ENCODE data around the gene C2orf78. TPM values are rescaled to one million over a fixed set of nuclear protein-coding genes. Genes with fewer than 3 reads are reported as not detected.

The C2orf78 gene
- total and polyA plus RNA-seq, 9 of the 15 experiments (the other 6 are each of a cell fraction or from before 2014, with no cell fraction given), result 0.04 to 0.28 (median 0.20) TPM

DNA sequence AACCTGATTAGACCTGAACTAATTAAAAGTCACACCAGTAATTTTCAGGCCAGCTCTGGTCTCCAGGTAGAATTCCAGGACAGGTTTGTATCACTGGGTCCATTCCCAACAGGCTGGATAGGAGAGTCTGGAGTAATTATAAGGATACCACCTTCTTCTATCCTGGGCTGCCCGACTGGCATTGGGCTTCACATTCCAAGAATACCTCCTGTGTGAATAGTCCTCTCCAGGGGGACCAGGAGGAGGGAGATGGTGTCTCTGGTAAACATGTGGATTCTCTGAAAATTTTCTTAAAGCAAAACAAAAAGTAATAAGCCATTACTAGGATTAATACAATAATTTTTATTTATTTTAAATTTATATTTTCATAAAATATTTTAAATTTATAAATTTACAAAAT is 21.4 kb upstream of the C2orf78 start:
- peaks cover 67% of the 10 kb centered on the region for H3K36me3 ChIP-seq (ENCODE audit: control insufficient read depth, insufficient read depth, low read length)
- ATAC-seq (no peak), FAIRE-seq (no peak), DNase-seq (ENCODE audit: extremely low read depth in 1 of 4, low spot score in 3 of 4) (no peak)
- TF ChIP-seq ZNF282 (CRISPR knock-in tag; IDR thresholded peaks at IDR 0.05) (no peak), VEZF1 (CRISPR knock-in tag; IDR thresholded peaks at IDR 0.05) (no peak), MBD1 (CRISPR knock-in tag; IDR thresholded peaks at IDR 0.05) (no peak), KLF10 (CRISPR knock-in tag; IDR thresholded peaks at IDR 0.05) (no peak)
- TF ChIP-seq, protein P1, sequence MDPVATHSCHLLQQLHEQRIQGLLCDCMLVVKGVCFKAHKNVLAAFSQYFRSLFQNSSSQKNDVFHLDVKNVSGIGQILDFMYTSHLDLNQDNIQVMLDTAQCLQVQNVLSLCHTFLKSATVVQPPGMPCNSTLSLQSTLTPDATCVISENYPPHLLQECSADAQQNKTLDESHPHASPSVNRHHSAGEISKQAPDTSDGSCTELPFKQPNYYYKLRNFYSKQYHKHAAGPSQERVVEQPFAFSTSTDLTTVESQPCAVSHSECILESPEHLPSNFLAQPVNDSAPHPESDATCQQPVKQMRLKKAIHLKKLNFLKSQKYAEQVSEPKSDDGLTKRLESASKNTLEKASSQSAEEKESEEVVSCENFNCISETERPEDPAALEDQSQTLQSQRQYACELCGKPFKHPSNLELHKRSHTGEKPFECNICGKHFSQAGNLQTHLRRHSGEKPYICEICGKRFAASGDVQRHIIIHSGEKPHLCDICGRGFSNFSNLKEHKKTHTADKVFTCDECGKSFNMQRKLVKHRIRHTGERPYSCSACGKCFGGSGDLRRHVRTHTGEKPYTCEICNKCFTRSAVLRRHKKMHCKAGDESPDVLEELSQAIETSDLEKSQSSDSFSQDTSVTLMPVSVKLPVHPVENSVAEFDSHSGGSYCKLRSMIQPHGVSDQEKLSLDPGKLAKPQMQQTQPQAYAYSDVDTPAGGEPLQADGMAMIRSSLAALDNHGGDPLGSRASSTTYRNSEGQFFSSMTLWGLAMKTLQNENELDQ (CRISPR knock-in tag; IDR thresholded peaks at IDR 0.05; ENCODE audit: borderline replicate concordance), result no peak
- H3K9me1 ChIP-seq (ENCODE audit: control insufficient read depth, insufficient read depth, low read length), result no peaks in the 10 kb centered on the region
- H3K27ac ChIP-seq (ENCODE audit: extremely low read depth, low read depth, low read length), result no peak overlapping the region
- H4K20me1 ChIP-seq (replicated peaks; ENCODE audit: control insufficient read depth, insufficient read depth, low read length), result no peaks in the 10 kb centered on the region
- CTCF ChIA-PET (ENCODE audit: low intra/inter-chr PET ratio), result no interaction called here
- no TSS peak for BruUV-seq (replicated peaks)
- POLR2A ChIA-PET, result no interaction called here
- H3K27me3 ChIP-seq (ENCODE audit: control insufficient read depth in 2 of 2, insufficient read depth in 2 of 2, low read length in 2 of 2), result no peaks in the 10 kb centered on the region
- H3K4me3 ChIP-seq, result no peak overlapping the region
- in situ Hi-C loops (cut with MboI), result no loop called here
- H3K9ac ChIP-seq (ENCODE audit: insufficient read depth in 1 of 2, low read depth in 2 of 2, low read length in 2 of 2), result no peak overlapping the region
- no peak overlapping the region for H3K4me2 ChIP-seq (ENCODE audit: insufficient read depth, low read length)
- H3K4me1 ChIP-seq (replicated peaks in 1 of 2; ENCODE audit: control insufficient read depth in 2 of 2, insufficient read depth in 2 of 2, low read length in 2 of 2), result no peaks in the 10 kb centered on the region
- WGBS (ENCODE audit: insufficient coverage, low coverage, missing lambda C conversion rate), result 100% methylated on average over 1 of the region's 1 CpG
- no peaks in the 10 kb centered on the region for H3K79me2 ChIP-seq (ENCODE audit: control insufficient read depth, insufficient read depth, low read length)
- intact Hi-C loops (cut with micrococcal nuclease), result no loop called here
- no peaks in the 10 kb centered on the region for H3K9me3 ChIP-seq (replicated peaks; ENCODE audit: control insufficient read depth, insufficient read depth, low read depth, low read length)
- no peak overlapping the region for H2AFZ ChIP-seq (ENCODE audit: low read depth, low read length)
